Measurements from ENCODE around the gene GNG14.
"Not testable (repeated sequence)": the region's sequence is repeated elsewhere in the genome, so short reads cannot be mapped to it uniquely, and the experiment has no call there.

Gene GNG14

GRCh38 chr19:12668346-12668745 is 19.5 kb upstream of the GNG14 start:
- DNase-seq: no peak

- peak; percentile 29 for DNase-seq
Observed at GRCh38 chr19:12668932-12669269, 18.9 kb upstream of the GNG14 start.

- peak; percentile 78 for DNase-seq
Observed at GRCh38 chr19:12669270-12670158, 18.3 kb upstream of the GNG14 start.

- DNase-seq: no peak
Observed at GRCh38 chr19:12670159-12670928, 17.5 kb upstream of the GNG14 start.

- no peak for DNase-seq
Observed at GRCh38 chr19:12672744-12673143, 15.1 kb upstream of the GNG14 start.

GRCh38 chr19:12675399-12675798 is 12.4 kb upstream of the GNG14 start:
- no peak for DNase-seq

GRCh38 chr19:12675940-12676339 is 11.9 kb upstream of the GNG14 start:
- no peak for DNase-seq

GRCh38 chr19:12676384-12676792 is 11.4 kb upstream of the GNG14 start:
- DNase-seq: peak; percentile 84

GRCh38 chr19:12676928-12677327 is 10.9 kb upstream of the GNG14 start:
- no peak for DNase-seq

- not testable (repeated sequence) for DNase-seq
Observed at GRCh38 chr19:12678039-12678438, 9.8 kb upstream of the GNG14 start.

- DNase-seq: no peak
Observed at GRCh38 chr19:12680034-12680433, 7.8 kb upstream of the GNG14 start.

- DNase-seq: peak; percentile 96
Observed at GRCh38 chr19:12681074-12681987, 6.5 kb upstream of the GNG14 start, which contains the start of gene DHPS. Gene DHPS (minus strand): TSS chr19:12681880. CDS start chr19:12681766, 114 bp downstream.

- DNase-seq: no peak
Observed at GRCh38 chr19:12685831-12686230, 2.0 kb upstream of the GNG14 start.

- no peak for DNase-seq
Observed at GRCh38 chr19:12689012-12689411, 1.2 kb downstream of the GNG14 start.

- DNase-seq: no peak
Observed at GRCh38 chr19:12689581-12690216, 1.9 kb downstream of the GNG14 start.

- DNase-seq: no peak
Observed at GRCh38 chr19:12692960-12693359, 5.2 kb downstream of the GNG14 start.

GRCh38 chr19:12694641-12695040 is 6.8 kb downstream of the GNG14 start:
- DNase-seq: no peak

GRCh38 chr19:12695096-12695495 is 7.3 kb downstream of the GNG14 start:
- no peak for DNase-seq

GRCh38 chr19:12695514-12695913 is 7.7 kb downstream of the GNG14 start:
- no peak for DNase-seq

- DNase-seq: no peak
Observed at GRCh38 chr19:12695997-12696365, 8.2 kb downstream of the GNG14 start.

- peak; percentile 92 for DNase-seq
Observed at GRCh38 chr19:12696366-12697335, 8.9 kb downstream of the GNG14 start, which contains the start of gene FBXW9. Gene FBXW9 (minus strand): TSS chr19:12696631. CDS start chr19:12696581, 50 bp downstream.

All from NCI-H1105 (cell line).